Measurements from ENCODE around the gene ITGAD.
A peak's percentile ranks its signal among the peaks of the same experiment; 100 is the strongest.
"Not testable (repeated sequence)": the region's sequence is repeated elsewhere in the genome, so short reads cannot be mapped to it uniquely, and the experiment has no call there.

Gene ITGAD

DNA sequence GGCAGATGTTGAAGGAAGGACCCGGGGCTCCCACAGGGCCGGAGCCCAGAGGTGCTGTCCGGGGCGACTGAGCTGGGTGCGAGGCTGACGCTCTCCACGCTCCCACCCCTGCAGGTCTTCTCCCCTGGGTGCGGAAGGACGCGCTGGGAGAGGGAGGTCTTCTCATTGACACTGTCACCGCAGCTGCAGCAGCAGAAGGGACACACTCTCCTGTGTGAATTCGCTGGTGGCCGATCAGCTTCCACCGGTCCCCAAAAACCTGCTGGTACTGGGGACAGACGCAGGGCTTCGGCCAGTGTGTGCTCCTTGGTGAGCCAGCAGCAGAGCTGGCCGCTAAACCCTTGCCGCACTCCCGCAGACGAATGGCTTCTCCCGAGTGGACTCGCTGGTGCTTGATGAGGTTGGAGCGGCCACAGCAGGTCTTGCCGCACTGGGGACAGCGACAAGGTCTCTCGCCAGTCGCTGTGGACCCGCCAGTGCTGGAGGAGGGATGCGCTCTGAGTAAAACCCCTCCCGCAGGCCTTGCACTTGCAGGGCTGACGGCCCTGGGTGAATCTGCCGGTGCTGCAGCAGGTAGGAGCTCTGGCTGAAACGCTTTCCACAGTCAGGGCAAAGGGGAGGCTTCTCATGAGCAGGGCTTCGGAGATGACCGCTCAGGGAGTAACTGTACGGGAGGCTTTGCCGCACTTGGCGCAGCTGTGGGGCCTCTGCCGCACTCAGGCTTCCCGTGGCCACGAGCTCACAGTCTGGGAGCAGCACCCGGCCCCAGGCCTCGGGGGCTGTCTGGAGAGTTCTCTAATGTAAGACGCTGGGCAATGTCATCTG is 43.3 kb downstream of the ITGAD start:
- DNase-seq, result no peak

DNA sequence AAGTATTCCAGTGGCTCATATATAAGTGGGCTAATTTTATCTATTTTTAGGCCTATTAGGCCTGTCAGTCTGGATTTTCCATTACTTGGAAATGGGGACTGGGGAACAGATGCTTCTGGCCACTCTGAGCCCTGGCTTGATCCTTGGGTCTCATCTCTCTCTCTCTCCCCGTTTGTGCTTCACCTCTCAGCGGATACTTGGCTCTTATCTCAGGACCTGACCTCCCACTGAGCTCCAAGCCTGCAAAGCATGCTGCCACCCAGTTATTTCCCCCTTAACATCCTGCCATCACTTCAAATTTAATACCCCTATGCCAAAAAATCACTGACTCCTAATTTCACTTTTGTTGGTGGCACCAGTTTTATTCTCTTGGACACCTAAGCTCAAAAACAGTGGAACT is 45.3 kb downstream of the ITGAD start:
- DNase-seq, result no peak

DNA sequence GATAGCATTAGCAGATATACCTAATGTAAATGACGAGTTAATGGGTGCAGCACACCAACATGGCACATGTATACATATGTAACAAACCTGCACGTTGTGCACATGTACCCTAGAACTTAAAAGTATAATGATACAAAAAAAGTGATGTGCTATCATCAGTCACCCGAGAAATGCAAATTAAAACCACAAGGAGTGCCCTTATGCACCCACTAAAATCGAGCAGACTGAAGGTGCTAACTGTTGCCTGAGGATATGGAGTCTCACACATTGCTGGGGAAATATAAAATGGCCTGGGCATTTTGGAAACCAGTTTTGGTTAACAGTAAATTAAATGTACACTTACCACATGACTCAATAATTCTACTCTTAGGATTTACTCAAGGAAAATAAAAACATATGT is 45.9 kb downstream of the ITGAD start:
- DNase-seq, result not testable (repeated sequence)

DNA sequence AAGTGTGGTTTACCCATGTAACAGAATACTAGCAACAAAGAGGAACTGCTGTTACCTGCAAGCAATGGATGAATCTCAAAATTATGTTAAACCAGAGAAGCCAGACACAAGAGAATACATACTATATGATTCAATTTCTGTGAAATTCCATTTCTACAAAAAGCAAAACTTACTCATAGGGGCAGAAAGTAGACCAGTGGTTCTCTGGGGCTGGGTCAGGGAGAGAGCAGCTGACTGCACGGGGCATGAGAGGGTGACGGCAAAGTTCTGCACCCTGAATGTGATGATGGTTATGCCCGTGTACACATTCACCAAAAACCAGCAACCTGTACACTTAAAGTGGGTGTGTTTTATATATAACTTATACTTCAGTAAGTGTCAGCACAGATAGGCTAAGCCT is 46.4 kb downstream of the ITGAD start:
- DNase-seq, result no peak

DNA sequence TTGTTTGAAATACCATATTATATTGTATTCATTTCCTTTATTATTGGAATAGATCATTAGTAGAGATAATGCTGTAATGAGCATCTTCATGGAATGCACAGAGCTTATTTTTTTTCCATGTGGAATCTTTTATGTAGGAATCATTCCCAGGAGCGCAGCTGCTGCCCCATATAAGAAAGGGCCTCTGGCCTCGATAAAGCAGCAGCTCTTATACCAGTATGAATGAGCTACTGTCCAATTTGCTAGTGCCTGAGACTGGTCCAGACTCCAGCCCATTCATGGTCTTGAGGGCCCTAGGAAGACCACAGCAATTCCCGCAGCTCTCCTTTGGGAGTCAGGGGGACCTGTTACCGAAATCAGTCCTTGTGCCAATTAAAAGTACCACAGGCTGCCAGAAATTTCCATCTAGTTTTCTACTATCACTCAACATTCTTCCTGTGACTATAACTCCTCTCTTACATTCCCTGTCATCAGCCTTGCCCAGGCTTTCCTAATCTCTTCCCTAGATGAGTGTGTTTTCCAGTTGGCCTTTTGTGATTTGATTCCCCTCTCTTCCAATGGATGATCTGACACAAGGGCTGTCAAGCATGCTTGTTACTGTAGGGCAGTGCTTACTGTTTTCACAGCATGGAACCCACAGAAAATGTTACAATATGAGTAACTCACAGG is 47.5 kb downstream of the ITGAD start:
- no peak for DNase-seq

DNA sequence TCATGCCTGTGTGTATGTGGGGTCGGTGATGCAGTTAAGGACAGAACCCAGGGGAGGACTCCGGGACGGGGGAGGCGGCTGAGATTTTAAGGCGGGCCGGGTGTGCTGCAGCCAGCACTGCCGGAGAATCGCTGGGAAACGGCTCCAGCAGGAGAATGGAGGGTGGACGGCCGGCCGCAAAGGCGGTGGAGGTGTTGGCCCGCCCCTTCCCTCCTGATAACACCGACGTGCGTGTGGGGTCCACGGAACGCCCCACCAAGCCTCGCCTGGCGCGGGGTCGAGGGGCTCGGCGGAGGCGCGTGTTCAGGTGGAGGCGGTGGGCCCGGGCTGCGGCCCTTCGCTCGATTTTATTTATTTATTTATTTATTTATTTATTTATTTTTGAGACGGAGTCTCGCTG is 48.8 kb downstream of the ITGAD start:
- DNase-seq, result no peak

DNA sequence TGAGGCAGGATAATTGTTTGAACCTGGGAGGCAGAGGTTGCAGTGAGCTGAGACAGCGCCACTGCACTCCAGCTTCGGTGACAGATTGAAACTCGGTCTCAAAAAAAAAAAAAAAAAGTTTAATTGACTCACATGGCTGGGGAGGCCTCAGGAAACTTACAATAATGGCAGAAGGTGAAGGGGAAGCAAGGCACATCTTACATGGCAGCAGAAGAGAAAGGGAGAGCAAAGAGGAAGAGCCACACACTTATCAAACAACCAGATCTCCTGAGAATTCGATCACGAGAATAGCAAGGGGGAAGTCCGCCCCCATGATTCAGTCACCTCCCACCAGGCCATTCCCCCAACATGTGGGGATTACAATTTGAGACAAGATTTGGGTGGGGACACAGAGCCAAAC is 52.8 kb downstream of the ITGAD start:
- not testable (repeated sequence) for DNase-seq

DNA sequence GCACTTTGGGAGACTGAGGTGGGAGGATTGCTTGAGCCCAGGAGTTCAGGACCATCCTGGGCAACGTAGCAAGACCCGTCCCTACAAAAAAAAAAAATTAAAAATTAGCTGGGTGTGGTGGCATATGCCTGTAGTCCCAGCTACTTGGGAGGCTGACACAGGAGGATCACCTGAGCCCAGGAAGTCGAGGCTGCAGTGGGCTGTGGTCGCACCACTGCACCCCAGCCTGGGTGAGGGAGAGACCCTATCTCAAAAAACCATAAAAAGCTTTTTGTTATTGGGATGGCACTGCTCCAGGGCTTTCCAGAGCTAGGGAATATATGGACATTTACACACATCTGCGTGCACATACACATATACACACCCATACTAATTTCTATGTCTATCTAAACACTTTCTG is 58.1 kb downstream of the ITGAD start:
- DNase-seq, result no peak

DNA sequence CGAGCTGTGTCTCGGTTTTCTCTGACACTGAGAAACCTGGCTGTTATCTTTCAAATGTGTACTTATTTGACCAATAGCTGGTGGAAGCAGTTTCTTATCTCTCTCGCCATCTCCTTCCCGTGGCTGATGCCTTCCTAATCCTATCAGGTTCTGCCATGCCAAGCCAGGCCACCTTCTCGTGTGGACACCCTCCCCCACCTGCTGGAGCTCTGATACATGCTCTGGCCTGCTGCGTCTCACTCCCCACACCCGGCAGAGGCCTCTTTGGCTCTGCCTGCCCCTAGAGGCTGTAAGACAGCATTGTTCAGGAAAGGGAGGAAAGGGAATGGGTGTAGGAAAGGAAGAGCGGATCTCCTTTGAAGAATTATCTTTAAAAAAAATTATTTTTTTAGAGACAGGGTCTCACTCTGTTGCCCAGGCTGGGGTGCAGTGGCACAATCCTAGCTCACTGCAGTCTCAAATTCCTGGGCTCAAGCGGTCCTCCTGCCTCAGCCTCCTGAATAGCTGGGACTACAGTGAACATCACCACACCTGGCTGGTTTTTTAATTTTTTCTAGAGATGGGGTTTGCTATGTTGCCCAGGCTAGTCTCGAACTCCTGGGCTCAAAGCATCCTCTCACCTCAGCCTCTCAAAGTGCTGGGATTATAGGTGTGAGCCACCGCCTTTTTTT is 58.7 kb downstream of the ITGAD start:
- DNase-seq, result no peak

DNA sequence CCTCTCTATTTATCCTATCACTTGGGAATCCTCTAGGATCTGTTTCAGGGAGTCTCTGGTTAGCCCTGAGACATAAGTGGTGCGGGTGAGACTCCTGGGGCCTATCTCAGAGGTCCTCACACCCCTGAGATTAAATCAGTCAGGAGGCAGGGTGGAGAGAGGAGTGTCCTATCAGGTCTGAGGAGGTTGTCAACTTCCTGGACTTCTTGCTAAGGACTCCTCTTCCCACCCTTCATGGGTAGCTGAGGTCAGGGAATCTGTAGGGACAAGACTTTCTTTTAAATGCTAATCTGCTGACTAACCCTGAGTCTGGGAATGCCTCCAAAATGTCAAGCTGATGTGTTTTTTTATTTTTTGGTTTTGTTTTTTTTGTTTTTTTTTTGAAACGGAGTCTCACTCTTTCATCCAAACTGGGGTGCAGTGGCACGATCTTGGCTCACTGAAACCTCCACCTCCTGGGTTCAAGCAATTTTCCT is 59.5 kb downstream of the ITGAD start:
- DNase-seq, result no peak

DNA sequence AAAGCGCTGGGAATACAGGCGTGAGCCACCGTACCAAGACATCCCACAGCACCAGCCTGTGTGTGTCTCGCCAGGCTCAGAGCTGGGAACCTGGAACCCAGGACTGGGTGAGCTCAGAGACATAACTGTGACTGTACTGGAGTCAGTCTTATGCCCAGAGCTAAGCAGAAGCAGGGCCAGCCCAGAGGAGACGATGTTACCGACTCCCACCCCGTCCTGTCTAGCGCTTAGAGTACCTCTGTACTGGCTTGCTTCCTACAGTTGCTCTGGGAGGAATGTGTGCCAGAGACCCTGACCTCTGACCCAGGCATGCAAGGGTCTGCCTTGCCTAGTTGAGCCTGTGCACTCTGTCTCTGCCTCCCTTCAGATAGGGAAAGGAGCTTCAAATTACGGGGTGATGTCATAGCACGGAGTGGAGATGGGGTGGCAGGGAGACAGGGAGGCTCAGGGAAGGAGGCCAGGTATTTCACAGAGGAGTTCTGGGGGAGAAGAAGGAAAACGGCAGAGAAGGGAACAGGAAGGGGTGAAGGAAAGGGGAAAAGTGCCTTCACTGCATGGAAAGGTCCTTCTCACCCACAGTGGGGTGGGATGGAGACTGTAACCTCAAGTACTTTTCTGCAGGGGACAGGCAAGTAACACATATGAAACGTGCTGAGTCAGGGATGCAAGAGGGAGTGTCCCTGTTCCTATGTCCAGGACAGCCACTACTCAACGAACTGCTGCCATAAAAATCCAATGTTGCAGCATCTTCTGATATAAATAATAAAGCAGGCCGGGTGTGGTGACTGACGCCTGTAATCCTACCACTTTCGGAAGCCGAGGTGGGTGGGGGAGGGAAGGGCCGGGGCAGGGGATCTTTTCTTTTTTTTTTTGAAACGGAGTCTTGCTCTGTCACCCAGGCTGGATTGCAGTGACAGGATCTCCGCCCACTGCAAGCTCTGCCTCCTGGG is 60.4 kb downstream of the ITGAD start:
- DNase-seq, result no peak

DNA sequence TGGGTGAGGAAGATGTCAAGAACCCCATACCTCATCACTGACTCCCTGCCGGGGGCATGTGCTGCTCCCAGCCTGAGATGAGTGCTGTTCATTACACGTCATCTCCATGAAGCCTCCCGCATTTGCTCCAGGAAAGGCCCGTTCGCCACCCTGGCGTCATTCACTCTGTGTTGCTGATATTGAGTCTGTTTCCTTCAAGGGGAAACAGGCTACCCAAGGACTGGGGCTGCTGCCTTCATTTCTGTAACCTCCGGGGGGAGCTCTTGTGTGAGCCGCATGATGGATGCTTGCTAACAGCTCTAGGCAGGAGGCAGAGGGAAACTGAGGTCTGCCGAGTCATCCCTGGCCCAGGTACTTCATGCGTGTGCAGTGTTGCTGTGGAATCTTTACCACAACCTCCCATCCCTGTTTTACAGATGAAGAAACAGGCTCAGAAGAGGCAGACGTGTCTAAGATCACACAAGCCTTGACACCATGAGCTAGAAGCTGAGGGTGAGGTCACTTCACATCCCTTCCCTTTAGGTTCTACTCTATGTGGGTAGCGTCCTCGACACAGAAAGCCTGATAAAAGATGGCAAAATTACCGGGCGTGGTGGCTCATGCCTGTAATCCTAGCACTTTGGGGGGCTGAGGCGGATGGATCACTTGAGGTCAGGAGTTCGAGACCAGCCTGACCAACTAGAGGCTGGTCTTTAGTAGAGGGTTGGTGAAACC is 62.6 kb downstream of the ITGAD start:
- no peak for DNase-seq

DNA sequence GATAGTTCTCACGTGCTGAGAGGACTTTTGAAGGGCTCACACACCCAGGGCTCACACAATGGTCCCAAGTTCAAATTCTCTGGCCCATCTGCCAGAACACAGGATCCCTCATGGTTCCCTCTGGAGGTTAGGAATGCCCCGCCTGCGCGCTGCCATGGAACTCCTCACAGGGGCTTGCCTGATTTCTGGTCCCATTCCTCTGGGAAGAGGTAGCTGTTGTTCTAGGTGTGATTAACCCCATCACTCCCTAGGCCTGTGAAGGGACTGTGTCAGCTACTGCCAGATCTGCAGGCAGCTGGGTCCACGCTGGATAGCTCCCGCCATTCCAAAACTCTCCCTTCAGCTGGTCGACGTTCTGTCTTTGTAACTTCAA is 63.8 kb downstream of the ITGAD start:
- DNase-seq, result no peak

DNA sequence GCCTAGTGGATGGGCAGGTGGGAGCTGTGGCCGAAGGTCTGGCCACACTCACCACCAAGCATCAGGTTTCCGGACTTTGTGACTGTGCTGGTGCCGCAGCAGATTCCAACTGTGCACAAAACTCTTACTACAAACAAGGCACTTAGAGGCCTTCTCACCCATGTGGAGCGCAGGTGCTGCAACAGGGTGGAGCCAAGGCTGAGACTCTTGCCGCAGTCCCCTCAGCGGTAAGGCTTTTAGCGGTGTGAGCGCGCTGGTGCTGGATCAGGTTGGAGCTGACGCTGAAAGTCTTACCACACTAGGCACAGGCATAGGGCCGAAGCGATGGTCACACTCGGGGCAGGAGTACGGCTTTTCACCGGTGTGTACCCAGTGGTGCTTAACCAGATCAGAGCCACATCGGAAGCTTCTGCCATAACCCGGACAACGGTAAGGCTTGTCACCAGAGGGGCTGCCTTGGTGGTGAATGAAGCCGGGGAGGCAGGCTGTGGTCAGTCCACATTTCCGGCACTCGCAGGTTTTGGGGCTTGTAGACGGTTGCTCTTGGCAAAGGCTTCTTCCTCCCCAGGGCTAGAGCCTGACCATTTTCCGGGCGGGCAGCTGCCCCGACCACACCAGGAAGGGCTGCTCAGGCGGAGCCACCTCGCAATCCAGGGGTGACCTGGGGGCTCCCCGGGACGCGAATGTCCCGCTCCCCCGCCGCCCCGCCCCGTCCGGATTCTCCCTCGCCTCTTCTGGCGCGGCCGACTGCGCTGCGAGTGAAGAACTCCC is 65.1 kb downstream of the ITGAD start:
- DNase-seq, result no peak

DNA sequence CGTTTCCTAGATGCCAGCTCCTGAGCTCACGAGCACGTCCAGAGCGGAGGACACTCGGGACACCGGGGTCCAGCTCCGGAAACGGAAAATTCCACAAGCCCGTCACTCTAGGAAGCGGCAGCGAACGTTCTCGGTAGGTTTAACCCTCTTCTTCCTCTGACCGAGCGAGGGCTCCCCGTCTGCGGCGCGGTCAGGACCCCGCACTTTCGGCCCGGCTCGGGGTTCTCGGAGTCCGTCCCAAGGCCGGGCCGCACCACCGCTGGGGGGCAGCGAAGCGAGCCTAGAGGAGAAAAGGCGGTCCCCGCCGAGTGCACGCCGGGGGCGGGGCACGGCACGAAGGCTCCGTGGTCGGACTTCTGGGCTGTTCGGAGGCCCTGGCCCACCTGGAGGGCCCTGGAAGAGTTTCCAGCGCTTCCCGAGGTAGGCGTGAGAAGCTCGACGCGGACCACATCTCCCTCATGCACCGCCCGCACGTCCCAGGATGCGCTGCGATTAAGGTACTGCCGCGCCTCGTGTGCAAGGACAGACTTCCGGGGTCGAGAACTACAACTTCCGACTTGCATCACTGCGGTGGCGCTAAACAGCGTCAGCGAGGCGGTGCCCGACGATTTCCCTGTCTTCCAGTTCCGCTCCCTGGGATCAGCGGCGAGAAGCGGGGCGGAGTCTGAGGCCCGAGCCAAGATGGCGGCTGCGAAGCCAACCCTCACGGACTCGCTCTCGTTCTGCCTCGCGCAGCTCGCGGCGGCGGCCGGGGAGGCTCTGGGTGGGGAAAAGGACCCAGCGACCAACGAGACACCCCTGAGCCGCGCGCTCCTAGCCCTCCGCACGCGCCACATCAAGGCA is 65.9 kb downstream of the ITGAD start, which contains the start of gene ARMC5:
Gene ARMC5 (plus strand): TSS at position 658 of the 843 bp plus-strand sequence. CDS start 24 bp downstream, at position 682.
- peak; percentile 94 for DNase-seq

DNA sequence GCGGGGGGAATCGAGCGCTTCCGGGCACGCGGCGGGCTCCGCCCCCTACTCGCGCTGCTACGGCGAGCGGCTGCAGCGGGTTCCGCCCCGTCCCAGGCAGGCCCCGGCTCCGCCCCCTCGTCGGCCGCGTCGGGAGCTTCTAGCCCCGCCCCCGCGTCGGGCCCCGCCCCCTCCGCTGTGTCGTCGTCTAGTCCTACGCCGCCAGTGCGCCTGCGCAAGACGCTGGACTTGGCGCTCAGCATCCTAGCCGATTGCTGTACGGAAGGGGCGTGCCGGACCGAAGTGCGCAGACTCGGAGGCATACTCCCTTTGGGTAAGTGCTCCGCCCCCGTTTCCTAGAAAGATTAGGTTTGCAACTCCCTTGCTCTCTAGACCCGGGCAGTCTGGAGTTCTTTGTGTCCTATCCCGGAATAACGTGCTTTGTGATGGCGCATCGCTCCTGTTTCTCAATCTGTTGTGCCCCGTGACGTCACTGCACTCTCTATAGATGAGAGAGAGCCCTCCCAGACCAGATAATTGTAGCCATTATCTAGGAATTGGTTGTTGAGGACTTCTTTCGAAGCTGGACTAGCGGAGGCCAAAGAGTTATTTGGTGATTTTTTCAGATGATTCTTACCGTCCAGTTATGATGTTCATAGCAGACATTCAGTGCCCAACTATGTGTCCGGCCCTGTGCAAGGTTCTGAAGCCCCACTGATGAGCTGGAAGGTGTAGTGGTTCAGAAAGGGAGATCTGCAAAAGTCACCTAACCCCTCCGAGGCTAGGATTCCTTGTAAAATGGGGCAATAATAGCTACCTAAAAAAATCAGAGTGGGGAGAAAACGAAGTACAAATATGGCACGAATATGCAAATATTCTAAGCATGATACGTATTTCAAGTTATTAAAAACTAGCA is 66.8 kb downstream of the ITGAD start:
- peak; percentile 99 for DNase-seq

DNA sequence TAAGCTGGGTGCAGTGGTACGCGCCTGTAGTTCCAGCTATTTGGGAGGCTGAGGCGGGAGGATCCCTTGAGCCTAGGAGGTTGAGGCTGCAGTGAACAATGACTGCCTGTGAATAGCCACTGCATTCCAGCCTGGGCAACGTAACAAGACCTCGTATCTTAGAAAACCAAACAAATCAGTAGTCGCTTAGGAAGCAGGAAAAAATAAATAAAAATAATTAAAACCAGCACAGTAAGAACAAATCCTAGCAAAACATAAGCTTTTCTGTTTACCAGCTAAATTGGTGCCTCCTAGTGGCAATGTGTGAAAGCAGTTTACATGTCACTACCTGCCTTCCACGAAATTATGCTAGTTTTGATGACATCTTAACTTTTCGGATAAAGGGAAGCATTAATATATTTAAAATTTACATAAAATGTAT is 67.5 kb downstream of the ITGAD start:
- no peak for DNase-seq

DNA sequence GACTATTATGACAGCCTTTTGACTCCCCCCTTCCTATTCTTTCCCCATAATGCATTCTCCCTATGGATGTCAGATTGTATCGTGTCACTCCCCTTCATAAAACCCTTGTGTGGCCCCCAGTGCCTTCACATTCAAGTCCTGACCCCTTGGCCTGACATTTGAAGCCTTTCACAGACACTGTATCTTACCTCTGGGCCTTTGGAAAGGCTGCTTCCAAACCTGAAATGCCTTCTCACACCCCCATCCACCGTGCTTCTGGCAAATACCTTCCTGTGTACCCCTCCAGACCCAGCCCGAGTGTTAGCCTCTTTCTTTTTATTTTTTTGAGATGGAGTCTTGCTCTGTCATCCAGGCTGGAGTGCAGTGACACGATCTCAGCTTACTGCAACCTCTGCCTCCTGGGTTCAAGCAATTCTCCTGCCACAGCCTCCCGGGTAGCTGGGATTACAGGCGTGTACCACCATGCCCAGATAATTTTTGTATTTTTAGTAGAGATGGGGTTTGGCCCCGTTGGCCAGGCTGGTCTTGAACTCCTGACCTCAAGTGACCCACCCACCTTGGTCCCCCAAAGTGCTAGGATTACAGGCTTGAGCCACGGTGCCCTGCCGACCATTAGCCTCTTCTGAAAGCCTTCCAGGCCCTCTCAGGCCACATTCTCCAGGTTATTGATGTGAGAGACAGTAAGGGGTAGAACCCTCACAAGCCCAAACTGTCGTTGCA is 68.2 kb downstream of the ITGAD start:
- DNase-seq, result no peak
